ENCODE data around the gene NPFFR2.

- TF ChIP-seq, protein P1, sequence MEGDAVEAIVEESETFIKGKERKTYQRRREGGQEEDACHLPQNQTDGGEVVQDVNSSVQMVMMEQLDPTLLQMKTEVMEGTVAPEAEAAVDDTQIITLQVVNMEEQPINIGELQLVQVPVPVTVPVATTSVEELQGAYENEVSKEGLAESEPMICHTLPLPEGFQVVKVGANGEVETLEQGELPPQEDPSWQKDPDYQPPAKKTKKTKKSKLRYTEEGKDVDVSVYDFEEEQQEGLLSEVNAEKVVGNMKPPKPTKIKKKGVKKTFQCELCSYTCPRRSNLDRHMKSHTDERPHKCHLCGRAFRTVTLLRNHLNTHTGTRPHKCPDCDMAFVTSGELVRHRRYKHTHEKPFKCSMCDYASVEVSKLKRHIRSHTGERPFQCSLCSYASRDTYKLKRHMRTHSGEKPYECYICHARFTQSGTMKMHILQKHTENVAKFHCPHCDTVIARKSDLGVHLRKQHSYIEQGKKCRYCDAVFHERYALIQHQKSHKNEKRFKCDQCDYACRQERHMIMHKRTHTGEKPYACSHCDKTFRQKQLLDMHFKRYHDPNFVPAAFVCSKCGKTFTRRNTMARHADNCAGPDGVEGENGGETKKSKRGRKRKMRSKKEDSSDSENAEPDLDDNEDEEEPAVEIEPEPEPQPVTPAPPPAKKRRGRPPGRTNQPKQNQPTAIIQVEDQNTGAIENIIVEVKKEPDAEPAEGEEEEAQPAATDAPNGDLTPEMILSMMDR (IDR thresholded peaks at IDR 0.05): no peak
- TF ChIP-seq POLR2A (IDR thresholded peaks at IDR 0.05): no peak
These were observed 80.1 kb downstream of the NPFFR2 start for GRCh38 chr4:72111863-72112262.

Data from body of pancreas (tissue), 4 donors.